HepG2 (cell line): ENCODE results near the gene CPLANE1.

Experiments used
- POLR2AphosphoS5 ChIP-seq: IDR thresholded peaks from 2 replicates; pipeline ENCODE4 v1.6.1; 2012; ENCODE audit warnings: low read depth, low read length
- STAT5B ChIP-seq: sonication (generic); formaldehyde crosslinking; IDR thresholded peaks from 2 replicates; pipeline ENCODE4 v1.4.0; 2020; ENCODE audit warnings: missing genetic modification reagents
- ZNF558 ChIP-seq: sonication (generic); formaldehyde crosslinking; IDR thresholded peaks from 2 replicates; pipeline ENCODE4 v1.9.0; 2022; ENCODE audit warnings: mild to moderate bottlenecking, missing genetic modification reagents, borderline replicate concordance

DNA sequence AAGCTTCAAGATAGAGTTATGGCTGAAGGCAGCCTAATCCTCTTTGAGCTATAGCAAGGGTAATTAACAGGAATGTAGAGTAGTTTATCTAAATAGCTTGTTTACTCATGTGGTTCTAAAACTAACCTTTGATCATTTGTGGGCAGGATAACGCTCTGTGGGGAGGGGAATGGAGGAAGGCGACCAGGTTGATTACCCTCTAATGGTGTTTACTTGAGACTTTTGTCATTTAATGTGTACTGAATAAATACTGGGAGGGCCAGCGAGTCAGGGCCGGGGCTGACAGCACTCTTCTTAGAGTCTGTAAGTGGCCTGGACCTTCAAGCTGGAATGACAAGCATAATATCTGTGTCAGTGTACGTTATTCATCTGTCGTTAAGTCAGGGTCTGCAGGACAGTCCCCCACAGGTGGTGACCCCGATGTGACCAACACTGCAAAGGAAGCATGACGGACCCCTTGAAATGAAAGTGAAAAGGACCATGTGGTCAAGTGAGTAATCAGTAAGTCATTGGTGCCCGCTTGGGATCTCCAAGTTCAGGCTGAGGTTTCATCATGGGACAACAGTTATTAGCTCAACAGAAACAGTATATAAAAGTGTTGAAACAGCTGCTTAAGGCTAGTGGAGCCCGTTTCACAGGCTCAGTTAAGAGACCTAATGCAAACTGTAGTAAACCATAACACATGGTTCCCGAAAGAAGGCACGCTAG, 162.6 kb downstream of the CPLANE1 start:
- TF ChIP-seq ZNF558 (CRISPR knock-in tag) (no peak), STAT5B (CRISPR knock-in tag) (no peak), POLR2AphosphoS5 (no peak)
